HUES48 (cell line): ENCODE data around the gene C12orf42.

Experiments
- H3K27ac ChIP-seq: one replicate; pipeline ENCODE4 v1.7.0; 2013; ENCODE audit warnings: low read depth, low read length, inconsistent platforms
- H3K27me3 ChIP-seq: 2 replicates; pipeline ENCODE4 v1.6.1; 2013; ENCODE audit warnings: mild to moderate bottlenecking, low read length; ENCODE audit not compliant: control insufficient read depth, insufficient read depth
- H3K36me3 ChIP-seq: 2 replicates; pipeline ENCODE4 v1.6.1; 2013; ENCODE audit warnings: low read length; ENCODE audit not compliant: control insufficient read depth, insufficient read depth
- H3K4me1 ChIP-seq: 2 replicates; pipeline ENCODE4 v1.6.1; 2013; ENCODE audit warnings: mild to moderate bottlenecking, low read length; ENCODE audit not compliant: control insufficient read depth, insufficient read depth
- H3K4me3 ChIP-seq: 2 replicates; pipeline ENCODE4 v1.5.1; 2013; ENCODE audit warnings: mild to moderate bottlenecking, low read depth, low read length
- H3K9ac ChIP-seq: 2 replicates; pipeline ENCODE4 v1.6.1; 2013; ENCODE audit warnings: mild to moderate bottlenecking, low read depth, low read length, moderate library complexity
- H3K9me3 ChIP-seq: 2 replicates; pipeline ENCODE4 v1.6.1; 2013; ENCODE audit warnings: low read length; ENCODE audit not compliant: control insufficient read depth, insufficient read depth

Gene C12orf42

DNA sequence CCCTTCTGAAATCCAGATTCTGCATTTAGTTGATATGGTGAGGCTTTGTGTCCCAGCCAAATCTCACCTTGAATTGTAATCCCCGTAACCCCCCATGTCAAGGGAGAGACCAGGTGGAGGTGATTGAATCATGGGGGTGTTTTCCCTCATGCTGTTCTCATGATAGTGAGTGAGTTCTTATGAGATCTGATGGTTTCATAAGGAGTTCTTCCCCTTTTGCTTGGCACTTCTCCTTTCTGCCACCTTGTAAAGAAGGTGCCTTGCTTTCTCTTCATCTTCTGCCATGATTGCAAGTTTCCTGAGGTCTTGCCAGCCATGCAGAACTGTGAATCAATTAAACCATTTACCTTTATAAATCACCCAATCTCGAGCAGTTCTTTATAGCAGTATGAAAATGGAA is 23.1 kb upstream of the C12orf42 start:
- Histone ChIP-seq H3K4me1 (no peaks in the 10 kb centered on the region), H3K36me3 (no peaks in the 10 kb centered on the region), H3K9me3 (no peaks in the 10 kb centered on the region), H3K27me3 (no peaks in the 10 kb centered on the region), H3K9ac (no peak overlapping the region), H3K27ac (no peak overlapping the region), H3K4me3 (no peak overlapping the region)

GRCh38 chr12:103517161-103517560 is 21.4 kb upstream of the C12orf42 start:
- Histone ChIP-seq H3K4me1 (no peaks in the 10 kb centered on the region), H3K4me3 (no peak overlapping the region), H3K27me3 (no peaks in the 10 kb centered on the region), H3K9me3 (no peaks in the 10 kb centered on the region), H3K27ac (no peak overlapping the region), H3K9ac (no peak overlapping the region), H3K36me3 (no peaks in the 10 kb centered on the region)

GRCh38 chr12:103515341-103515740 is 19.6 kb upstream of the C12orf42 start:
- Histone ChIP-seq H3K27me3 (no peaks in the 10 kb centered on the region), H3K27ac (no peak overlapping the region), H3K9me3 (no peaks in the 10 kb centered on the region), H3K4me3 (no peak overlapping the region), H3K4me1 (no peaks in the 10 kb centered on the region), H3K36me3 (no peaks in the 10 kb centered on the region), H3K9ac (no peak overlapping the region)

DNA sequence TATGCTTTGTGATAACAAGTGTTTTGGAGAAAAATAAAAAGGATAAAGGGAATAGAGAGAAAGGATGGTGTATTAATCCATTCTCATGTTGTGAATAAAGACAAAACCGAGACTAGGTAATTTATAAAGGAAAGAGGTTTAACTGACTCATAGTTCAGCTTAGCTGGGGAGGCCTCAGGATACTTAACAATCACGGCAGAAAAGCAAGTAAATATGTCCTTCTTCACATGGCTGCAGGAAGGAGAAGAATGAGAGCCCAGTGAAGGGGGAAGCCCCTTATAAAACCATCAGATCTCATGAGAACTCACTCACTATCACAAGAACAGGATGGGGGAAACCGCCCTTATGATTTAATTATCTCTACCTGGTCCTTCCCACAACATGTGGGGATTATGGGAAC is 18.1 kb upstream of the C12orf42 start:
- no peaks in the 10 kb centered on the region for H3K4me1 ChIP-seq
- H3K9me3 ChIP-seq: no peaks in the 10 kb centered on the region
- no peak overlapping the region for H3K4me3 ChIP-seq
- H3K9ac ChIP-seq: no peak overlapping the region
- no peak overlapping the region for H3K27ac ChIP-seq
- no peaks in the 10 kb centered on the region for H3K36me3 ChIP-seq
- no peaks in the 10 kb centered on the region for H3K27me3 ChIP-seq

GRCh38 chr12:103505371-103506236 is 9.8 kb upstream of the C12orf42 start:
- Histone ChIP-seq H3K4me3 (no peak overlapping the region), H3K9me3 (no peaks in the 10 kb centered on the region), H3K27ac (no peak overlapping the region), H3K4me1 (no peaks in the 10 kb centered on the region), H3K27me3 (no peaks in the 10 kb centered on the region), H3K36me3 (no peaks in the 10 kb centered on the region), H3K9ac (no peak overlapping the region)

DNA sequence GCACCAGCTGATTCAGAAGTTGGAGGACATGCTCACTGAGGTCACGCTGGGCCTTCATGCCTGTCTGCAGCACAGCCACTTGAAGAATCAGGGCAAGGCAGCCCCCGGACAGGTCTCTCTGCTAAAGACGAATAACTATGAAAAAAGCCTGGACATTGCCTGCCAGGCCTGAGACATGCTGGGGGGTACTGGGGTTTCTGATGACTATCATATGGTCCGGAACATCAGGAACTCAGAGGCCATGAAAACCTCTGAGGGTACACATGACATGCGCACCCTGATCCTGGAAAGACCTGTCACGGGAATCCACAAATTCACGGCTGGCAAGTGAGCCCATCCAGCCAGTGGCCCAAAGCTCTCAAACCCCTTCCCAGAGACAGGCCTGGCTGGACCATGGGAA is 8.8 kb upstream of the C12orf42 start:
- H3K9ac ChIP-seq: no peak overlapping the region
- H3K4me1 ChIP-seq: no peaks in the 10 kb centered on the region
- H3K9me3 ChIP-seq: no peaks in the 10 kb centered on the region
- H3K27ac ChIP-seq: no peak overlapping the region
- H3K36me3 ChIP-seq: no peaks in the 10 kb centered on the region
- H3K27me3 ChIP-seq: no peaks in the 10 kb centered on the region
- no peak overlapping the region for H3K4me3 ChIP-seq

GRCh38 chr12:103503546-103504480 is 8.0 kb upstream of the C12orf42 start:
- no peaks in the 10 kb centered on the region for H3K27me3 ChIP-seq
- H3K36me3 ChIP-seq: no peaks in the 10 kb centered on the region
- H3K27ac ChIP-seq: no peak overlapping the region
- no peaks in the 10 kb centered on the region for H3K9me3 ChIP-seq
- H3K4me1 ChIP-seq: no peaks in the 10 kb centered on the region
- no peak overlapping the region for H3K9ac ChIP-seq
- no peak overlapping the region for H3K4me3 ChIP-seq

- Histone ChIP-seq H3K4me3 (no peak overlapping the region), H3K9me3 (no peaks in the 10 kb centered on the region), H3K27me3 (peaks cover 4% of the 10 kb centered on the region; the same call in 1 of the 2 replicates), H3K27ac (no peak overlapping the region), H3K4me1 (peaks cover 4% of the 10 kb centered on the region; the same call in 1 of the 2 replicates), H3K36me3 (no peaks in the 10 kb centered on the region), H3K9ac (no peak overlapping the region)
Observed at GRCh38 chr12:103501447-103501846, 5.7 kb upstream of the C12orf42 start.

- H3K27me3 ChIP-seq: peaks cover 10% of the 10 kb centered on the region
- no peak overlapping the region for H3K27ac ChIP-seq
- H3K36me3 ChIP-seq: no peaks in the 10 kb centered on the region
- H3K9me3 ChIP-seq: no peaks in the 10 kb centered on the region
- H3K9ac ChIP-seq: no peak overlapping the region
- peaks cover 15% of the 10 kb centered on the region for H3K4me1 ChIP-seq
- H3K4me3 ChIP-seq: no peak overlapping the region
Observed at GRCh38 chr12:103499571-103499970, 3.8 kb upstream of the C12orf42 start.

GRCh38 chr12:103498990-103499389 is 3.2 kb upstream of the C12orf42 start:
- Histone ChIP-seq H3K9me3 (no peaks in the 10 kb centered on the region), H3K4me1 (peaks cover 21% of the 10 kb centered on the region), H3K4me3 (no peak overlapping the region), H3K27me3 (peaks cover 16% of the 10 kb centered on the region), H3K36me3 (no peaks in the 10 kb centered on the region), H3K27ac (no peak overlapping the region), H3K9ac (no peak overlapping the region)
